GM19438 (cell line): ENCODE measurements around the gene XPNPEP1.

Experiments used
- ATAC-seq: cut with Tn5 transposase; IDR thresholded peaks from one replicate; pipeline ENCODE4 v1.9.1; 2021; ENCODE audit warnings: low read depth; ENCODE audit not compliant: unreplicated experiment

Gene XPNPEP1

GRCh38 chr10:109823196-109823595, 100.1 kb downstream of the XPNPEP1 start:
- no peak for ATAC-seq

- ATAC-seq = no peak
Measured at GRCh38 chr10:109821672-109822071, 101.6 kb downstream of the XPNPEP1 start.

- ATAC-seq = no peak
Measured at GRCh38 chr10:109820620-109821405, 102.5 kb downstream of the XPNPEP1 start.

- no peak for ATAC-seq
Measured at GRCh38 chr10:109819807-109820206, 103.5 kb downstream of the XPNPEP1 start.
